HG03432 (cell line): ENCODE measurements around the gene ADGRV1.
"Not testable (repeated sequence)": the region's sequence is repeated elsewhere in the genome, so short reads cannot be mapped to it uniquely, and the experiment has no call there.

Source experiments
- ATAC-seq: cut with Tn5 transposase; IDR thresholded peaks from one replicate; pipeline ENCODE4 v1.9.1; 2021; ENCODE audit warnings: mild to moderate bottlenecking, moderate library complexity; ENCODE audit not compliant: unreplicated experiment

The ADGRV1 gene

GRCh38 chr5:91049800-91050199 lies 491.2 kb downstream of the ADGRV1 start:
- no peak for ATAC-seq

DNA sequence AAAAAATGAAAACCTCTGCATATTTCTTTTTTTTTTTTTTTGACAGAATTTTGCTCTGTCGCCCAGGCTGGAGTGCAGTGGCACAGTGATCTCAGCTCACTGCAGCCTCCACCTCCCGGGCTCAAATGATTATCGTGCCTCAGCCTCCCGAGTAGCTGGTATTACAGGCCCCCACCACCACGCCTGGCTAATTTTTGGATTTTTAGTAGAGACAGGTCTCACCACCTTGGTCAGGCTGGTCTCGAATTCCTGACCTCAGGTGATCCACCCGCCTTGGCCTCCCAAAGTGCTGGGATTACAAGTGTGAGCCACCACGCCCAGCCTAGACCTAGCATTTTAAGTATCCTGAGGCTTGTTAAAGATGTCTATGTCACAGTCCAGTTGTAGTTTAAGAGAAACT lies 493.8 kb downstream of the ADGRV1 start:
- ATAC-seq, result not testable (repeated sequence)

GRCh38 chr5:91052977-91053740 lies 494.6 kb downstream of the ADGRV1 start:
- no peak for ATAC-seq

DNA sequence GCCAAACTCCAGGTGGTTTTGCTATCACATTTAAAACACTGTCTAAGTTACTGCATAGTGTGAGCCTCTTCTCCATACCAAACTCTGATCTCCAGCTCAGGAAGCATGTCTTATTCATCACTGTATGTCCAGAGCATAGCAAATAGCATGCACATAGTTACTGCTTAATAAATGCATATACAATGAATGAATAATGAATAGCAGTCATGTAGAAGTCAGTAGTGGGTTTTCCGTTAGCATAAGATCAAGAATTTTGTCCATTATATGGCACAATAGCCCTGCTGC lies 495.1 kb downstream of the ADGRV1 start:
- no peak for ATAC-seq

GRCh38 chr5:91058155-91058554 lies 499.6 kb downstream of the ADGRV1 start:
- no peak for ATAC-seq

DNA sequence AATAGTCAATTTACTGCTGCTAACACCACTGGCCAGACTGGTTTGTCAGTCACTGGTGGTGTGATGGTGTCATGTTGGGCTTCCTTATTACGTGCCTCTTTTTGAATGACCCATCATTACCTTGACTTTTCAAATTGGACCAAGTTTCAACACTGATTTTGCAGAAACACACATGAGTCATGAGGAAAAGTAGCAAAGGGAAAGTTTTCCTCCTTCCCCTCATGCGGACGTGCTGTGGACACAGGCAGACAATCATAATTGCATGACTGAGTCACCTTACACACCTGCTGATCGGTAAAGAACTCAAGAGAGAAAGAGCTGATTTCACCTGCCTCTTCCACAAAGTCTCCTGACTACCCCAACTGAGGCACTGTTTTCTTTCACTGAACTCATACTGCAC lies 500.0 kb downstream of the ADGRV1 start:
- no peak for ATAC-seq

DNA sequence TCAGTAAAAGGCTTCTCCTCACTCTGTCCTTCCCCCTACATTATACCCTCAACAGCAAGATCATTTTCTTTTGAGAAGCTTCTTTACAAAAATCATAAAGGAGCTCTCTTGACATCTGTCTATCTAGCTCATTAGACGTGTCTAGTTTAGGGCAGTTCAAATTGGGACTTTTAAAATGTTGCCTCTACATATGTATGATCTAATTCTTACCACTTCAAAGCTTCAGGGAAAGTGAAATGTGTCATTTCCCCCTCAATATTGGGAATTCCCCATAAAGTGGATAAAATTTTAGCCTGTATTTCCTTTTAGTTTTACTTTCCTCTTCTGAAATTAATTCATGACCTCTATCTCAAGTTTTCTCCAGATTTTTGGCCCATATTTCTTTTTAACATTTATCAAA lies 500.8 kb downstream of the ADGRV1 start:
- peak; percentile 94 for ATAC-seq

- no peak for ATAC-seq
These were observed 502.5 kb downstream of the ADGRV1 start for GRCh38 chr5:91061094-91061493.

- peak; percentile 34 for ATAC-seq
These were observed 503.5 kb downstream of the ADGRV1 start for GRCh38 chr5:91061946-91062562.

DNA sequence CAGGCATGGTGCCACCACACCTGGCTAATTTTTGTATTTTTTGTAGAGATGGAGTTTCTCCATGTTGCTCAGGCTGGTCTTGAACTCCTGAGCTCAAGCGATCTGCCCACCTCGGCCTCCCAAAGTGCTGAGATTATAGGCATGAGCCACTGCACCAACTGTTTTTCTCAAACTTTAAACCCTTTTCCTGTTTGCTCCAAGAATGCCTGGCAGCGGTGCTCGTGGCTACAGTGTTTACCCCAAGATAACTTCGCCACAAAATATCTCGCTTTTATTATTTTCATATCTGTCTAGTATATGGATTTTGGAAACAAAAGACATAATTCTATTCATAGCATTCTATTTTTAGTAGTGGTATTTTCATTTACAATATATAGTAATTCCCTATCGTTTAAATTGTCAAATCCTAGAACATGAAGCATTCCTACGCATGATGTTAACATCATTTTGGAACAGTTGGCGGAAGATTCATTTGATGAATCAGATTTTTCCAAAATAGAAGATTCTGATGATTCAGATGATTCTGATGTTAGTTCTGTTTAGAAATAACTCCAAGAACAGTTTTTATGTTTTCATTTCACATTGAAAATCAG lies 504.6 kb downstream of the ADGRV1 start:
- not testable (repeated sequence) for ATAC-seq

- no peak for ATAC-seq
These were observed 506.9 kb downstream of the ADGRV1 start for GRCh38 chr5:91065496-91065895.

- ATAC-seq, result no peak
These were observed 510.8 kb downstream of the ADGRV1 start for GRCh38 chr5:91069364-91069763.

GRCh38 chr5:91070761-91071550 lies 512.4 kb downstream of the ADGRV1 start:
- ATAC-seq, result no peak

- no peak for ATAC-seq
These were observed 514.3 kb downstream of the ADGRV1 start for GRCh38 chr5:91072881-91073280.

GRCh38 chr5:91074615-91075014 lies 516.0 kb downstream of the ADGRV1 start:
- peak; percentile 77 for ATAC-seq

- no peak for ATAC-seq
These were observed 517.5 kb downstream of the ADGRV1 start for GRCh38 chr5:91076138-91076537.

DNA sequence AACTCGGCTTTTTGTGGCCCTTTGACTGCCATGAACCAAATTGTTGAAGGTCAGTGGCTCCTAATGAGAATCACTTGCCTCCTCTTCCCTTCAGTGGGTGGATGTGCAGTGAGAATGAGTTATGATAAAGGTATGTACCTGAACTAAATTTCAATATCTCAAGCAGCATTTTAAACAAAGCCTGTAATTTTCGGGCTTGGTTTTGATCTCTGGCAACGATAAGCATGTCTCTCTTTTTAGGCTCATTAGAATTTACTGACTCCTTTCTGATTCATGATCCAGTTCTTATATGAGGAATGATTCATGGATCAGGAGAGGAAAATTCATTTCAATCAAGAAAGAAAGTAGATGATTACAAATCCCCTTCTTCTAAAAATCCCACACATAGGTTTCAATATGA lies 519.0 kb downstream of the ADGRV1 start:
- no peak for ATAC-seq

DNA sequence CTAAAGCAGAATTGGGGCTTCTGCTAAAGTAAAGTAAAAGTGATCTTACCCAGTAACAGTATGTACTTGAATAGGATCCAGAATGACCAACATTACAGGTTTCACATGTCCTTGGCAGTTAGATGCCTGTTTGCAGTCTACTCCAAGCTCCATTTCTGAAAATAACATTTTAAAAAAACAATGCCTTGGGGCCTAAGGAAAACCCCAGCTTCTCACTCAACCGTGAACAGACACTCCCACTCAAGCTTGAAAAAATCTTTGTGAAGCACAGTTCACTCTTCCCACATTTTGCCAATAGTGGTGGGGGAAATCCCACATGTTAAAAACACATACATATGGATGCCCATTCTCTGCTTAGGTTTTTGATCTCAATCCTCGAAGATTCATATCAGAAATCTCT lies 520.4 kb downstream of the ADGRV1 start:
- ATAC-seq, result peak; percentile 46

DNA sequence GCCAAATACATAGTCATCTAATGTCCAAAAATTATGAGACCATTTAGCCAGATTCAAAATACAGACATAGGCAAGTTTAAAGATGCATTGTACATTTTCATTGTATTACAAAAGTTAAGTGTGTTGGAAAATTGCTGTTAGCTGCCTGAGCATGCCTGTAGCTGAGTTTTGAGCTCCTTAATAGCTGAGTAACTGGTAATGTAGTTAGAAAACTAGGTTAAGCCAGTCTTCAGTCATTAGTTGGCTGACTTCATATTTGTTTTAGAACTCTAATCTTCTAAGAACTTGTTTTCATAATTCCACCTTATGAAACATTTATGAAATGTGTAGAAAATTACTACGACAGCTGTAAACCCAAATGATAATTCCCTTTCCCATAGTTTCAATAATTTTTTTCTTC lies 531.2 kb downstream of the ADGRV1 start:
- ATAC-seq, result no peak

DNA sequence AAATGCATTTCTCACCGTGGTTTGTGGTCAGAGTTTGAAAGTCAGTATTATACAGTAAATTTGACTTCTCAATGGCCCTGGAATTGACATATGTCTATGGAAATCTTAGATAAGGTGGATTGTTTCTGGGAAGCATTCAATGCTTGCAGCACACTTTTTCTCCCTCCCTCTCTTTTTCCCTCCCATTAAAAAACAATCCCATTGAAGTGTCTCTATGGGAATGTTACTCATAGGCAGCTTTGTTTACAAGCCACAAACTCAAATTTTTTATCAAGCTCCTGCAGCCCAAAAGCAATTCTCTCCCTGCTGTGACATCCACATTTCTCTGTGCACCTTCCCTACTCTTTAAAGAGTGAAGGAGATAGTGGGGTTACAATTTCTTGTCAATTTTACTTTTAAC lies 532.4 kb downstream of the ADGRV1 start:
- no peak for ATAC-seq

GRCh38 chr5:91091471-91092234 lies 533.1 kb downstream of the ADGRV1 start:
- ATAC-seq, result no peak
